ENCODE results near the gene FLYWCH2.

The FLYWCH2 gene

GRCh38 chr16:2898831-2899563 lies 16.0 kb downstream of the FLYWCH2 start:
- no peaks in the 10 kb centered on the region for H3K27me3 ChIP-seq (replicated peaks; ENCODE audit: control insufficient read depth, insufficient read depth, low read length)
- DNase-seq (ENCODE audit: extremely low read depth, insufficient read length): no peak
- H3K36me3 ChIP-seq (ENCODE audit: control insufficient read depth, insufficient read depth, low read length): peaks cover 2% of the 10 kb centered on the region
- no peak for TF ChIP-seq CTCF (IDR thresholded peaks at IDR 0.05; ENCODE audit: insufficient read depth, low read length, poor library complexity, severe bottlenecking)
- no peak overlapping the region for H3K4me3 ChIP-seq (replicated peaks; ENCODE audit: low read depth, low read length)

DNA sequence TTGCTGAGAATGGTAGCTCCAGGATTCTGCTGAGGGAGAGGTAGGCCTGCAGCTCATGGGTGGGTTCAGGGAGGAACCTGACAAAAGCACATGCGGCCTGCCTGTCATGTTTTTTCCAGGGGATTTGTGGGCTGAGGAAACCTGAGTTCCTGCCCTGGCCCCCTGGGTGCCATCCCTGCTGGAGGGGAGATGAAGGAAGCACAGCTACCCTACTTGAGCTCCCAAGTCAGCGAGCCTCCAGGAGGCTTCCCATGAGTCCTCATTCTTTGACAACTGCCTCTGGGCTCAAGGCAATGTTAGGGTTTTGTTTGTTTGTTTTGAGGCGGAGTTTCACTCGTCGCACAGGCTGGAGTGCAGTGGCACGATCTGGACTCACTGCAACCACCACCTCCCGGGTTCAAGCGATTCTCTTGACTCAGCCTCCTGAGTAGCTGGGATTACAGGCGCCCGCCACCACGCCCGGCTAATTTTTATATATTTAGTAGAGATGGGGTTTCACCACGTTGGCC lies 16.6 kb downstream of the FLYWCH2 start:
- Histone ChIP-seq H3K4me3 (replicated peaks; ENCODE audit: low read depth, low read length) (no peak overlapping the region), H3K27me3 (replicated peaks; ENCODE audit: control insufficient read depth, insufficient read depth, low read length) (no peaks in the 10 kb centered on the region), H3K36me3 (ENCODE audit: control insufficient read depth, insufficient read depth, low read length) (peaks cover 2% of the 10 kb centered on the region)
- no peak for TF ChIP-seq CTCF (IDR thresholded peaks at IDR 0.05; ENCODE audit: insufficient read depth, low read length, poor library complexity, severe bottlenecking)
- DNase-seq (ENCODE audit: extremely low read depth, insufficient read length): no peak

DNA sequence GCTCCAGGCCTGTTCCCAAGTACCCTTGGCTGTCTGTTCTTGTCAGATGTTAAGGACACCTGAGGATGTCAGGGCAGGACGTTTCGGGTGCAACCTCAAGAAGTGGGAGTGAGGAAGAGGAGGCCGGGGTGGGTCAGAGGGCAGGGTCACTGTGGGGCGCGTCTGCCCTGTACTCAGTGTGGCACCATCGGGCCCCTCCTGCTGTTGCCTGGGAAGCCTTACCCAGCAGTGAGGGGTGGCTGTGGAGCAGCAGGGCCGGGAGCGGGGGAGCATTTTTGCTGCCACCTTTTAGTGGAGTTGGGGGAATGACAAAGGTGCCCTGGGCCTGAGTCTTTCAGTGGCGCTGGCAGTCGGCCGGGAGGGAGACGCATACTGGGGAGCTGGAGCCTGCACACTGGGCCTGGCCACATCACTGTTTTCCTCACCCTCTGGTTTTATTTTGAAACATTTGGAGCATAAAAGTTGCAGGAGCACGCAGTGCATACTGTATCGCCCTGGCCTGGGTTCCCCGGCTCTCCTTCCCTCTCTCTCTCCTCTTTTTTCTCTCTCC lies 17.6 kb downstream of the FLYWCH2 start:
- no peaks in the 10 kb centered on the region for H3K27me3 ChIP-seq (replicated peaks; ENCODE audit: control insufficient read depth, insufficient read depth, low read length)
- no peak for DNase-seq (ENCODE audit: extremely low read depth, insufficient read length)
- no peak overlapping the region for H3K4me3 ChIP-seq (replicated peaks; ENCODE audit: low read depth, low read length)
- TF ChIP-seq CTCF (IDR thresholded peaks at IDR 0.05; ENCODE audit: insufficient read depth, low read length, poor library complexity, severe bottlenecking): no peak
- H3K36me3 ChIP-seq (ENCODE audit: control insufficient read depth, insufficient read depth, low read length): peaks cover 2% of the 10 kb centered on the region

DNA sequence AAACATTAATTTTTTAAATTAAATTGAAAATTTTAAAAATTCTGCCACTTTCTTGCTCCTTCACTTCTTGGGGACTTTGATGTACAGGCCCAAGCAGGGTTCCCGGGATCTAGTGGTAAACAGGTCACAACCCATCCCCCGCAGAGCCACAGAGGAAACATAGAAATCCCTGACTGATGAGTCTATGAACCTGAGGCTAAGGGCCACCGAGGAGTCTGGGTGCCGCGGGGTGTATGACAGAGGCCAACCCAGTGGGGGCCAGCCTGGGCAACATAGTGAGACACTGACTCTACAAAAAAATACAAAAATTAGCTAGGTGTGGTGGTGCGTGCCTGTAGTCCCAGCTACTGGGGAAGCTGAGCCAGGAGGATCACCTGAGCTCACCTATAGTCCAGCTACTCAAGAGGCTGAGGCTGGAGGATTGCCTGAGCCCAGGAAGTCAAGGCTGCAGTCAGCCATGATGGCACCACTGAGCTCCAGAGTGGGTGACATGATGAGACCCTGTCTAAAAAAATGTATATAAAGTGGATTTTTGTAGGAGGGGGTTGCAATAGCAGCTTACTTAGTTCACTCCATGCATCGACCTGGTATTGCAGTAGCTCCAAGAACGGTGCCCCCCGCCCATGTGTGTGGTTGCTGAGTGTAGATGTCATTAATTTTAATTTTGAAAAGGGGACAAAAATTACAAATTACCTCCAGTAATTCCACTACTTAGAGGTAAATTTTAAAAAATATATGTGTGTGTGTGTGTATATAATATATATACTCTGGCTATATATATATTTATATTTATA lies 19.5 kb downstream of the FLYWCH2 start:
- H3K27me3 ChIP-seq (replicated peaks; ENCODE audit: control insufficient read depth, insufficient read depth, low read length): no peaks in the 10 kb centered on the region
- DNase-seq (ENCODE audit: extremely low read depth, insufficient read length): no peak
- TF ChIP-seq CTCF (IDR thresholded peaks at IDR 0.05; ENCODE audit: insufficient read depth, low read length, poor library complexity, severe bottlenecking): no peak
- no peaks in the 10 kb centered on the region; the same call in 1 of the 2 replicates for H3K36me3 ChIP-seq (ENCODE audit: control insufficient read depth, insufficient read depth, low read length)
- no peak overlapping the region for H3K4me3 ChIP-seq (replicated peaks; ENCODE audit: low read depth, low read length)

DNA sequence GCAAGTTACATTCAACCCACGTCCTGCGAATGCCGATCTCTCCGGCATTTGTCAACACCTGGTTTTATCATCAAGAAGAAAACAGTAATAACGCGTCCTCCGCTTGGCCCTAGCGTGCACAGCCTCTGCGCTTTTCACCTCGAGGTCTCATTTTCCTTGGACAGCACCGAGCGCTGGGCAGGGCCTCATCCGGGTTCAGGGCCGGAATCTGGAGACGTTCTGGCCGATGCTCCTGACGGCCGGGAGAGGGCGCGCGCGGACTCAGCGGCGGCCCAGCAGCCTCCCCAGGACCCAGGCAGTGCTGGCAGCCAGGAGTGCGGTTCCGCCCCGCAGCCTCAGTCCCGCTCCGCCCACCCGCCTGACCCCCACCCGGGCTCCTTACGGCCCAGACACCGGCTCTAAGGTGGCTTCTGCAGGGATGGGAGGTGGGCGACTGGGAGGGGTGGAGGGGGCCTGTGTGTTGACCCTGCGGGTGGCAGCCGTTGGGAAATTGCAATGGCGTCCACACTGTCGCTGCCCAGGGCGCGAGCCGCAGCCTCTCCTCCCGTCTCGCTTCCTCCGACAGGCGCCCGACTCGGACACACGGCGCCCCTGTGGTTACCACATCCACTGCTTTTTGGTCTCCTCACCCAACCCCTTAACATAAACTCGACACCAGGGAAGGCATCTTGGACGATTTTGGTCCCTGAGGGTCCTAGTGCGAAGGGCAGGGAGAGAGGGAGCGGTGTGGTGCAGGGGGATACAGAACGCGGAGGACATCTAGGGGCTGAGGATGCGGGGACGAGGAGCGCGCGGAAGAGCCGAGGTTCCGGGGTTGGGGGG lies 21.3 kb downstream of the FLYWCH2 start:
- peak; percentile 85 for DNase-seq (ENCODE audit: extremely low read depth, insufficient read length)
- Histone ChIP-seq H3K4me3 (replicated peaks; ENCODE audit: low read depth, low read length) (peak overlapping the region; percentile 86), H3K27me3 (replicated peaks; ENCODE audit: control insufficient read depth, insufficient read depth, low read length) (no peaks in the 10 kb centered on the region), H3K36me3 (ENCODE audit: control insufficient read depth, insufficient read depth, low read length) (no peaks in the 10 kb centered on the region)
- peak; percentile 94 for TF ChIP-seq CTCF (IDR thresholded peaks at IDR 0.05; ENCODE audit: insufficient read depth, low read length, poor library complexity, severe bottlenecking)

Measured in GM06990 (cell line).